BJ (cell line): Measurements from ENCODE around the gene SUOX. TPM values are rescaled to one million over a fixed set of nuclear protein-coding genes. Genes with fewer than 3 reads are reported as not detected.

Source experiments
- CTCF ChIA-PET: fragments of 350-600 bp; formaldehyde crosslinking; extraction: SDS; loops from one replicate; lab custom pipeline; 2021; ENCODE audit warnings: antibody characterized with exemption, inconsistent platforms; lab: Yijun Ruan, JAX
- POLR2A ChIA-PET: fragments of 300-600 bp; sonication (Branson Sonifier 250); formaldehyde crosslinking; extraction: SDS; loops from one replicate; lab custom pipeline; 2021; ENCODE audit warnings: antibody characterized with exemption; lab: Charles Lee
- DNase-seq: peaks from one replicate; pipeline ENCODE4 v3.0.0-alpha.2; 2011; ENCODE audit warnings: low read depth
- H3K27me3 ChIP-seq: 2 replicates; pipeline ENCODE4 v1.6.0; 2011; ENCODE audit warnings: low read length; ENCODE audit not compliant: control insufficient read depth, insufficient read depth
- H3K36me3 ChIP-seq: 2 replicates; pipeline ENCODE4 v1.5.1; 2011; ENCODE audit warnings: low read length; ENCODE audit not compliant: control insufficient read depth, insufficient read depth
- H3K4me3 ChIP-seq: 2 replicates; pipeline ENCODE4 v1.5.1; 2011; ENCODE audit warnings: low read depth, mild to moderate bottlenecking, control low read depth, low read length
- CTCF ChIP-seq: IDR thresholded peaks from 2 replicates; pipeline ENCODE4 v1.5.1; 2011; ENCODE audit warnings: low read depth, mild to moderate bottlenecking, control low read depth, inconsistent platforms, low read length, moderate library complexity; ENCODE audit not compliant: insufficient read depth
- polyA plus RNA-seq: library from polyadenylated mRNA; depleted of rRNA; stranded (reverse); fragments of >200 nt; gene quantifications from 2 replicates; pipeline ENCODE4 v1.2.3, GENCODE V29; 2011

Gene SUOX
- polyA plus RNA-seq, 1 experiment, result 22.3 TPM

GRCh38 chr12:56029666-56030293, 32.7 kb downstream of the SUOX start:
- no peak for DNase-seq

GRCh38 chr12:56031987-56032386, 34.9 kb downstream of the SUOX start:
- Histone ChIP-seq H3K4me3 (no peak overlapping the region), H3K27me3 (no peaks in the 10 kb centered on the region), H3K36me3 (peaks cover 9% of the 10 kb centered on the region)
- TF ChIP-seq CTCF, result no peak
- no peak for DNase-seq
- ChIA-PET POLR2A (no interaction called here), CTCF (interaction anchor here (1.0 to 6.4 kb wide), 4 partner anchors 13 to 35 kb away, joined by 3 to 86 read pairs (median 4); partner anchors contain the start of gene SUOX)

More at GRCh38 chr12:56029666-56030293, 32.7 kb downstream of the SUOX start:
- ChIA-PET POLR2A (interaction anchor here (1.0 kb wide), 1 partner anchor 34 kb away, joined by 13 read pairs; no protein-coding TSS in a partner anchor), CTCF (interaction anchor here (0.6 to 6.4 kb wide), 26 partner anchors 10 to 293 kb away, joined by 3 to 86 read pairs (median 4); partner anchors contain the start of genes ESYT1, GDF11, IKZF4 and RAB5B)
- Histone ChIP-seq H3K4me3 (no peak overlapping the region), H3K36me3 (peaks cover 6% of the 10 kb centered on the region), H3K27me3 (no peaks in the 10 kb centered on the region)
- TF ChIP-seq CTCF, result peak; percentile 86

GRCh38 chr12:56034586-56035332, 37.7 kb downstream of the SUOX start:
- H3K36me3 ChIP-seq, result peaks cover 5% of the 10 kb centered on the region
- POLR2A ChIA-PET, result no interaction called here
- no peak for TF ChIP-seq CTCF
- H3K4me3 ChIP-seq, result no peak overlapping the region
- H3K27me3 ChIP-seq, result no peaks in the 10 kb centered on the region
- no peak for DNase-seq
- CTCF ChIA-PET, result interaction anchor here (1.2 kb wide), 1 partner anchor 9 kb away, joined by 3 read pairs; no protein-coding TSS in a partner anchor

- CTCF ChIA-PET, result interaction anchor here (2.2 kb wide), 1 partner anchor 41 kb away, joined by 9 read pairs; the partner anchor contains the start of gene SUOX
- Histone ChIP-seq H3K36me3 (peaks cover 5% of the 10 kb centered on the region), H3K4me3 (no peak overlapping the region), H3K27me3 (no peaks in the 10 kb centered on the region)
- POLR2A ChIA-PET, result no interaction called here
- TF ChIP-seq CTCF, result no peak
- no peak for DNase-seq
Measured at GRCh38 chr12:56037161-56037560, 40.1 kb downstream of the SUOX start.
